Parathyroid adenoma (tissue), 2 donors: ENCODE measurements around the gene CEP350.

Source experiments
- H2AFZ ChIP-seq: fragments of 300-600 bp; sonication (generic); one replicate; pipeline ENCODE4 v1.7.0; 2017; ENCODE audit warnings: antibody characterized with exemption, mild to moderate bottlenecking
- H3K27ac ChIP-seq: fragments of 300-600 bp; sonication (generic); one replicate; pipeline ENCODE4 v1.7.0; 2017
- H3K27me3 ChIP-seq: fragments of 300-600 bp; sonication (generic); one replicate; pipeline ENCODE4 v1.7.0; 2017; ENCODE audit warnings: low read length; ENCODE audit not compliant: control insufficient read depth, insufficient read depth
- H3K36me3 ChIP-seq: fragments of 300-600 bp; sonication (generic); one replicate; pipeline ENCODE4 v1.7.0; 2017; ENCODE audit warnings: low read length; ENCODE audit not compliant: control insufficient read depth, insufficient read depth
- H3K4me1 ChIP-seq: fragments of 300-600 bp; sonication (generic); one replicate; pipeline ENCODE4 v1.7.0; 2017; ENCODE audit warnings: control low read depth
- H3K4me2 ChIP-seq: fragments of 300-600 bp; sonication (generic); one replicate; pipeline ENCODE4 v1.7.0; 2017; ENCODE audit warnings: low read length
- H3K4me3 ChIP-seq: fragments of 300-600 bp; sonication (generic); one replicate; pipeline ENCODE4 v1.7.0; 2017; ENCODE audit warnings: low read depth, low read length
- H3K79me2 ChIP-seq: fragments of 300-600 bp; sonication (generic); one replicate; pipeline ENCODE4 v1.7.0; 2017; ENCODE audit warnings: control low read depth
- H3K9ac ChIP-seq: fragments of 300-600 bp; sonication (generic); one replicate; pipeline ENCODE4 v1.7.0; 2017; ENCODE audit warnings: mild to moderate bottlenecking
- H3K9me3 ChIP-seq: fragments of 300-600 bp; sonication (generic); one replicate; pipeline ENCODE4 v1.7.0; 2017; ENCODE audit warnings: low read length; ENCODE audit not compliant: control insufficient read depth
- TF ChIP-seq, protein P1 (sequence below): fragments of 300-600 bp; sonication (generic); IDR thresholded peaks from one replicate; pipeline ENCODE4 v1.7.0; 2017; ENCODE audit warnings: antibody characterized with exemption, mild to moderate bottlenecking
- donor health status: primary hyperparathyroidism.

CEP350 gene

DNA sequence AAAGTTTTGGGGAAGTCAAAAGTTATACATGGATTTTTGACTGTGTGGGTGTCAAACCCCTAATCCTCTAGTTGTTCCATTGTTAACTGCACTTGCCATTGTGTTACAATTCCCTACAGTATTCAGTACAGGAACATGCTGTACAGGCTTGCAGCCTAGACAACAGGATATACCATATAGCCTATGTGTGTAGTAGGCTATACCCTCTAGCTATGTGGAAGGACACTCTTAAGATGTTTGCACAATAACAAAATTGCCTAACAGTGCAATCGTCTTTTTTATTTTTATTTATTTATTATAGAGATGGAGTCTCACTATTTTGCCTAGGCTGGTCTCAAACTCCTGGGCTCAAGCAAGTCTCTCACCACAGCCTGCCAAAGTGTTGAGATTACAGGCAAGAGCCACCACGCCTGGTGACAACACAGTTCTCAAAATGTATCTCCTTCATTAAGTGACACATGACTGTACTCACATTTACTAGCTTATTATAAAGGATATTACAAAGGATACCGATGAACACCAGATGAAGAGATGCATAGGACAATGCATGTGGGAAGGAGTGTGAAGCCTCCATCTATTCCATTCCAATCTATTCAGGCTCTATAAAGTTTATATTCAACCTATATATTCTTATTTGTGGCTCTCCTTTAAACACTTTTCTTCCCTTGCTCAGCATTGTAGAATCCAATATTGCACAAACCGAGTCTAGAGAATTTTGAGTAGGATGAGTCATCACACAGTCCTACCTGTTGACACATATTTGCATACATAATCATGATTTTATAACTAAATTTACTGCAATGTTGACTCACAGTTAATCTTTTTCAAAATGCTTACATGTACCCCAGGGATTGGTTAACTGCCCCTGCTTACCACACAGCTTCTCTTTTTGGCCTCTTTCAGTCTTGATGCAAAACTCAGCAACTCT, 28.4 kb upstream of the CEP350 start:
- H3K9me3 ChIP-seq = no peaks in the 10 kb centered on the region
- TF ChIP-seq, protein P1, sequence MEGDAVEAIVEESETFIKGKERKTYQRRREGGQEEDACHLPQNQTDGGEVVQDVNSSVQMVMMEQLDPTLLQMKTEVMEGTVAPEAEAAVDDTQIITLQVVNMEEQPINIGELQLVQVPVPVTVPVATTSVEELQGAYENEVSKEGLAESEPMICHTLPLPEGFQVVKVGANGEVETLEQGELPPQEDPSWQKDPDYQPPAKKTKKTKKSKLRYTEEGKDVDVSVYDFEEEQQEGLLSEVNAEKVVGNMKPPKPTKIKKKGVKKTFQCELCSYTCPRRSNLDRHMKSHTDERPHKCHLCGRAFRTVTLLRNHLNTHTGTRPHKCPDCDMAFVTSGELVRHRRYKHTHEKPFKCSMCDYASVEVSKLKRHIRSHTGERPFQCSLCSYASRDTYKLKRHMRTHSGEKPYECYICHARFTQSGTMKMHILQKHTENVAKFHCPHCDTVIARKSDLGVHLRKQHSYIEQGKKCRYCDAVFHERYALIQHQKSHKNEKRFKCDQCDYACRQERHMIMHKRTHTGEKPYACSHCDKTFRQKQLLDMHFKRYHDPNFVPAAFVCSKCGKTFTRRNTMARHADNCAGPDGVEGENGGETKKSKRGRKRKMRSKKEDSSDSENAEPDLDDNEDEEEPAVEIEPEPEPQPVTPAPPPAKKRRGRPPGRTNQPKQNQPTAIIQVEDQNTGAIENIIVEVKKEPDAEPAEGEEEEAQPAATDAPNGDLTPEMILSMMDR = no peak
- H2AFZ ChIP-seq = no peak overlapping the region
- H3K36me3 ChIP-seq = no peaks in the 10 kb centered on the region
- H3K79me2 ChIP-seq = no peaks in the 10 kb centered on the region
- no peak overlapping the region for H3K9ac ChIP-seq
- no peak overlapping the region for H3K4me3 ChIP-seq
- H3K4me2 ChIP-seq = no peak overlapping the region
- no peaks in the 10 kb centered on the region for H3K4me1 ChIP-seq
- no peak overlapping the region for H3K27ac ChIP-seq
- no peaks in the 10 kb centered on the region for H3K27me3 ChIP-seq

DNA sequence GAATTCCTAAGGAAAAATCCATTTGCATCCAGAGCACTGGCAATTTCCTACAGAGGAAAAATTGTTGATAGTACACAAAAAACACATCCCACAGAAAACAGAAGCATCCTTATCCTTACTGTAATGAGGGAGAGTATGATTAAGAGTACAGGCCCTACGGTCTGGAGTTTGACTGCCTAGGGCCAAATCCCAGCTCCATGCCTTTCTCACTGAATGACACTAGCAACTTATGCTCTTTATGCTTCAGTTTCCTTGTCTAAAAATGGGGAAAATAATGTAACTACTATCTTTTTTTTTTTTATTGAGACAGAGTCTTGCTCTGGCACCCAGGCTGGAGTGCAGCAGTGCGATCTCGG, 27.8 kb upstream of the CEP350 start:
- Histone ChIP-seq H2AFZ (no peak overlapping the region), H3K4me1 (no peaks in the 10 kb centered on the region), H3K79me2 (no peaks in the 10 kb centered on the region), H3K27me3 (no peaks in the 10 kb centered on the region), H3K4me2 (no peak overlapping the region), H3K9me3 (no peaks in the 10 kb centered on the region), H3K9ac (no peak overlapping the region), H3K36me3 (no peaks in the 10 kb centered on the region), H3K27ac (no peak overlapping the region), H3K4me3 (no peak overlapping the region)
- TF ChIP-seq, protein P1 = no peak

DNA sequence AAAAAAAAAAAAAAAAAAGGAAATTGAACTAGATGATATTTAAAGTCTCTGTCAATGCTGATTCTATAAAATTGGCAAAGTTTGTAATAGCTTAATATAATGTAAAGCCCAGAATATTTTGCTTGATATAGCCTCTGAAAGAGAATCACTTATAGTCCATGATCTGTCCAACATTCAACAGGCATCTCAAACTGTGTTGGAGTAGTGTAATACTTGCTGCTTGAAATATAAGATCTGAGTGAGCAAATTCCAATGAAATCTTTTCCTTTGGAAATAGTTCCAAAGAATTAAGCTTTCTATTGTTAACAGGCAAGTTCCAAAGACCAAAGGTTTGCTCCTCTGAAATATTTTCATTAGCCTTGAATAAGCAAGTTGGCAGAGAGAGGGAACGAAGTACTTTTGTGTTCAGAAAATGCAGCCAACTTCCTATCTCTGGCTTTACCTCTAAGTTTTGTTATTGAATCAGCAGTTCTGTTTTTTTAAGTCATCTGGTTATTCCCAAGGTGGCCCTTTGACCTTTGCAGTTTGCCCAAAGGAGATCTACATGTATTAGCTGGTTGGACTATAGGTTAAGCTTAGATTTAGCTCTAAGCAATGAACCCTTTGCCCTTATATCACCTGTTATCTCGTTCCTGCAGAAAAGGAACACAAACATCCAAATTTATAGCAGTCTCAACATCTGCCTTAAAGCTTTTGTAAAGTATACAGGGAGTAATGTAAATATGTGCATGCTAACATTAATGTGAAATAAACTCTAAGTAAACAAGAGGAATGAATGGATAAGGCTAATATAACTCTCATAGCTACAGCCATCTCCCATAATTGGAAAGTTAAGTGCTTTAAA, 24.4 kb upstream of the CEP350 start:
- Histone ChIP-seq H3K27ac (no peak overlapping the region), H3K4me2 (peak overlapping the region; percentile 6)
- TF ChIP-seq, protein P1 = no peak

DNA sequence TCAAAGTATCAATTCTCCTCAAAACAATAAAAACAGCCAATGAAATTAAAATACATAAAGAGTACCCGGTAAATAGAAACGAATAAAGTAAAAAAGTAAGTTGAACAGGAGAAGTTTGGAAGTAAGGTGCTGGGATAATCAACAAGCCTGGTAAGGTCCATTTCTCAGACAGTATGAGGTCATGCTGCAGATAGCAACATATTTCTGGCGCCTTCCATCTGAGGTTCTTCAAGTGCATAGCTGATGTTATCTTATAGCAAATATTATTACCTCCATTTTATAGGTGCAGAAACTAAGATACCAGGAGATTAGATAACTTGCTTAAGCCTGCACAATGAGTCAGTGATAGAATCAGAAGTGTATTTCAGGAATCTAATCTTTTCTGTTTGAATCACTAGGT, 23.7 kb upstream of the CEP350 start:
- no peak overlapping the region for H3K4me3 ChIP-seq
- no peaks in the 10 kb centered on the region for H3K4me1 ChIP-seq
- TF ChIP-seq, protein P1 = no peak
- no peak overlapping the region for H3K4me2 ChIP-seq
- no peak overlapping the region for H3K9ac ChIP-seq
- H3K36me3 ChIP-seq = no peaks in the 10 kb centered on the region
- no peaks in the 10 kb centered on the region for H3K79me2 ChIP-seq
- H3K9me3 ChIP-seq = no peaks in the 10 kb centered on the region
- no peak overlapping the region for H3K27ac ChIP-seq
- H2AFZ ChIP-seq = no peak overlapping the region
- no peaks in the 10 kb centered on the region for H3K27me3 ChIP-seq

More for the DNA sequence above, 24.4 kb upstream of the CEP350 start:
- Histone ChIP-seq H3K9me3 (no peaks in the 10 kb centered on the region), H3K79me2 (no peaks in the 10 kb centered on the region), H3K27me3 (no peaks in the 10 kb centered on the region), H3K4me1 (no peaks in the 10 kb centered on the region), H3K9ac (no peak overlapping the region), H3K4me3 (no peak overlapping the region), H3K36me3 (no peaks in the 10 kb centered on the region), H2AFZ (no peak overlapping the region)
